MM.1S (cell line): Measurements from ENCODE around the gene LRRC8A.

Experiments
- EZH2 ChIP-seq: fragments of 300-600 bp; sonication (generic); optimal IDR thresholded peaks from 2 replicates; pipeline ENCODE3; 2017; ENCODE audit warnings: low read depth, mild to moderate bottlenecking, antibody characterized with exemption, low read length, mixed read lengths
- TF ChIP-seq, protein P1 (sequence below): fragments of 300-600 bp; sonication (generic); IDR thresholded peaks from 2 replicates; pipeline ENCODE4 v1.5.1; 2016; ENCODE audit warnings: antibody characterized with exemption, low read length, mixed read lengths

DNA sequence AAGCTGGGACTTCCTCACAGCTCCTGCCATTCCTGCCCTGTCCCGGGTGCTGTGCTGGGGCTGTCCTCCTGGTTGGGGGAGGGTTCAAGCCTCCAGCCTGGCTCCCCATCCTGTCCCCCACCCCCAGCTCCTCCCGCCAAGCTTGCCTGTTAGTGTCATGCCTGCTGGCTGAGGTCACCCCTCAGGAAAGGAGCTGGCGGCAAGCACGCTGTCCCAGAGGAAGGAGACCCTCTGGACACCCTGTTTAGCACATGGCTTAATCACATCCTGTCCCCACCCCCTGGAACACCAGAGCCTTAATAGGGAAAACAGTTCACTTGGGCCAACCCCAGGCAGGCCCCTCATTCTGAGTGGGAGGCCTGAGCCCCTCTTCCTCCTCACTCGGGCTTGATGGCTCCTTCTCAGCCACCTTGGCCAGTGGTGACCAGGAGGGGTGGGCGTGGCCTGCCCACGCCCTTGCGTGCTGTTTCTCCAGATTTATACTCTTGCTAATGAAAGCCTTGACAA is 29.6 kb downstream of the LRRC8A start:
- TF ChIP-seq, protein P1, sequence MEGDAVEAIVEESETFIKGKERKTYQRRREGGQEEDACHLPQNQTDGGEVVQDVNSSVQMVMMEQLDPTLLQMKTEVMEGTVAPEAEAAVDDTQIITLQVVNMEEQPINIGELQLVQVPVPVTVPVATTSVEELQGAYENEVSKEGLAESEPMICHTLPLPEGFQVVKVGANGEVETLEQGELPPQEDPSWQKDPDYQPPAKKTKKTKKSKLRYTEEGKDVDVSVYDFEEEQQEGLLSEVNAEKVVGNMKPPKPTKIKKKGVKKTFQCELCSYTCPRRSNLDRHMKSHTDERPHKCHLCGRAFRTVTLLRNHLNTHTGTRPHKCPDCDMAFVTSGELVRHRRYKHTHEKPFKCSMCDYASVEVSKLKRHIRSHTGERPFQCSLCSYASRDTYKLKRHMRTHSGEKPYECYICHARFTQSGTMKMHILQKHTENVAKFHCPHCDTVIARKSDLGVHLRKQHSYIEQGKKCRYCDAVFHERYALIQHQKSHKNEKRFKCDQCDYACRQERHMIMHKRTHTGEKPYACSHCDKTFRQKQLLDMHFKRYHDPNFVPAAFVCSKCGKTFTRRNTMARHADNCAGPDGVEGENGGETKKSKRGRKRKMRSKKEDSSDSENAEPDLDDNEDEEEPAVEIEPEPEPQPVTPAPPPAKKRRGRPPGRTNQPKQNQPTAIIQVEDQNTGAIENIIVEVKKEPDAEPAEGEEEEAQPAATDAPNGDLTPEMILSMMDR, result no peak
- no peak for TF ChIP-seq EZH2
